SHP77 (cell line): Measurements from ENCODE around the gene MYO1B.
A peak's percentile ranks its signal among the peaks of the same experiment; 100 is the strongest.

Experiments
- DNase-seq, 2 experiments: peaks; one replicate each; lab custom pipeline; 2025; lab: John Stamatoyannopoulos, UW

The MYO1B gene

GRCh38 chr2:191362841-191363240 is 117.6 kb downstream of the MYO1B start:
- DNase-seq = no peak

- DNase-seq = no peak
These were observed 118.1 kb downstream of the MYO1B start for GRCh38 chr2:191363267-191363666.

- DNase-seq = no peak
These were observed 119.9 kb downstream of the MYO1B start for GRCh38 chr2:191365089-191365488.

GRCh38 chr2:191366199-191366598 is 121.0 kb downstream of the MYO1B start:
- DNase-seq = no peak

- DNase-seq = no peak
These were observed 123.8 kb downstream of the MYO1B start for GRCh38 chr2:191369034-191369433.

- no peak for DNase-seq
These were observed 129.2 kb downstream of the MYO1B start for GRCh38 chr2:191374366-191374765.

- DNase-seq = no peak
These were observed 129.7 kb downstream of the MYO1B start for GRCh38 chr2:191374939-191375338.

GRCh38 chr2:191376981-191377629 is 131.9 kb downstream of the MYO1B start:
- DNase-seq = peak; percentile 32 to 53

GRCh38 chr2:191379375-191379774 is 134.2 kb downstream of the MYO1B start:
- no peak for DNase-seq

GRCh38 chr2:191382801-191383200 is 137.6 kb downstream of the MYO1B start:
- DNase-seq = peak; percentile 61 to 63

GRCh38 chr2:191383486-191383885 is 138.3 kb downstream of the MYO1B start:
- DNase-seq = no peak

- DNase-seq = no peak
These were observed 139.6 kb downstream of the MYO1B start for GRCh38 chr2:191384829-191385228.

GRCh38 chr2:191385416-191386160 is 140.4 kb downstream of the MYO1B start:
- DNase-seq = no peak

- DNase-seq = no peak
These were observed 141.8 kb downstream of the MYO1B start for GRCh38 chr2:191386938-191387536.

- DNase-seq = no peak
These were observed 144.1 kb downstream of the MYO1B start for GRCh38 chr2:191389288-191389687.

- no peak for DNase-seq
These were observed 146.0 kb downstream of the MYO1B start for GRCh38 chr2:191391171-191391570.

GRCh38 chr2:191394043-191394442 is 148.8 kb downstream of the MYO1B start:
- no peak for DNase-seq

- no peak for DNase-seq
These were observed 151.6 kb downstream of the MYO1B start for GRCh38 chr2:191396794-191397193.

- no peak for DNase-seq
These were observed 154.4 kb downstream of the MYO1B start for GRCh38 chr2:191399601-191400000.

- no peak for DNase-seq
These were observed 156.1 kb downstream of the MYO1B start for GRCh38 chr2:191401287-191401686.

GRCh38 chr2:191402966-191403565 is 157.9 kb downstream of the MYO1B start:
- no peak for DNase-seq

GRCh38 chr2:191404568-191404991 is 159.4 kb downstream of the MYO1B start:
- DNase-seq = no peak

GRCh38 chr2:191405546-191405945 is 160.3 kb downstream of the MYO1B start:
- no peak for DNase-seq
